GM18505 (cell line): ENCODE data around the gene MAIP1.

Experiments
- ATAC-seq: cut with Tn5 transposase; IDR thresholded peaks from one replicate; pipeline ENCODE4 v1.9.1; 2021; ENCODE audit not compliant: unreplicated experiment
- POLR2A ChIP-seq: IDR thresholded peaks from 4 replicates; pipeline ENCODE4 v1.6.1; 2011; ENCODE audit warnings: borderline replicate concordance; ENCODE audit not compliant: insufficient read depth, insufficient read length; ENCODE audit errors: extremely low read depth

Gene MAIP1

DNA sequence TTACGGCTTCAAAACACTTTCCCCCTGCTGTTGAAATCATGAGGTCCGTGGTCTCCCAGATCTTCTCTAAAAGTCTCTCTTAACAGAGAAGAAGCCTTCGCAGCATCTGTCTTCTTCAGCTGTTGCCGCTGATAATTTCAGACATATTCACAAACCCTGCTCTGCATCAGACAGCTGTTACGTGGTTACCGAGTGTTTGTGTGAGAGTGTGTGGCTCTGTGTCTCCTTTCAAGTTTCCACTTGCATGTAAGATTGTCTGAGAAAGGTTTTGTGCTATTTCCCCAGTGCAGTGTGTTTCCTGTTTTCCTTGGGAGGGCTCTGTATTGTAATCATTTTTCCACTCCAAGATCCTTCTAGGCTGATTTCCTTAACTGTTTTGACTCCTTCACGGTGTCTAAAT, 32.8 kb downstream of the MAIP1 start:
- TF ChIP-seq POLR2A, result no peak
- no peak for ATAC-seq

DNA sequence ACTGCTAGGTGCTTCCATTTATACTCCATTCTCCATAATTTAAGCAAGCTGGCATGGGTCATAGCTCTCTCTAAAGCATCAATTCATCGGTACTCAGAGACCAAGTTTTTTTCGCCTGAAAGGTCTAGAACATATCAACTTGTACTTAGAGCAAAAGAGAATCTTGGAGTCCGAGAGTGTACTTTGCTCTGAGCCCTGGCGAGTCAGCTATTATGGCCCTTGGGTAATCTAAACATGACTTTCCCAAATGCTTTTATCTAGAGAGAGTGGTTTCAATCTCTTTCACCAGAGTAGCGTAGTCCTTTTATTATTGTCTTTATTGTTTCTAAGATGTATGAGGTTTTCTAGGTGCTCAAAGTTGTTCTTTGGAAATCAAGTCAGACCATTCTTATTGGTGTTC, 34.4 kb downstream of the MAIP1 start:
- ATAC-seq, result no peak
- TF ChIP-seq POLR2A, result no peak

DNA sequence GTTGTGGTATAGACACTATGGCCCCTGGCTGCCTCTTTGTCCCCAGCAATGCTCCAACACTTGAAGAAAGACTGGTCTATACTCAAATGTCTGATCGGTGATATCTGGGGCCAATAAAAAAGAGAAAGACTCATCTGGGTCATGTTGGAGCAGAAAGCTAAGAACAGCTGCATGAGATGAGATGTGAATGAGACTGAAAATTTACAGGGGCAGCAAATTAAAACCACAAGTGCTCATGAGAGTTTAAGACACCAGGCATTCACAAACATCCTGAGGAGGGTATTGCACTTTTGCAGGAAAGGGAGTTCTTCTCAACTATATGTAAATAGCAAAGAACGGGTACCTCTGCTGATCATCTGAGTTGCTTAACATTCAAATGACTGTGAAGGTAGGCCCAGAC, 36.3 kb downstream of the MAIP1 start:
- ATAC-seq, result no peak
- TF ChIP-seq POLR2A, result no peak

DNA sequence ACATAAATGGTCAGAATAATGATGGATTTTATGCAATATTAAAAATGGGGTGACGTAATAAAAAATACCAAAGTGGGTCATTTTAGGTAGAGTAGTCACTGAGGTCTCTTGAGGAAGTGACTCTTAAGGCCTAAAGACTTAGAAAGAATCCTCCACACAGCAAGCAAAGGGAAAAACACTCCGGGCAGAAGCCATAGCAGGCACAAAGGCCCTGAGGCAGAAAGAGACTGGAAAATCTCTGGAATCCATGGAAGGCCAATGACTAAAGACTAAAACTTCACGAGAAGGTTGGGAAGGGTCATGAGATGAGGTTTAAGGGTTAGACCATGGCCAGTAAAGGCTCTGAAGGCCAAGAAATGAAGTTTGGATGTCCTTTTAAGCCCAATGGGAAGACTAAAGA, 36.9 kb downstream of the MAIP1 start:
- no peak for ATAC-seq

DNA sequence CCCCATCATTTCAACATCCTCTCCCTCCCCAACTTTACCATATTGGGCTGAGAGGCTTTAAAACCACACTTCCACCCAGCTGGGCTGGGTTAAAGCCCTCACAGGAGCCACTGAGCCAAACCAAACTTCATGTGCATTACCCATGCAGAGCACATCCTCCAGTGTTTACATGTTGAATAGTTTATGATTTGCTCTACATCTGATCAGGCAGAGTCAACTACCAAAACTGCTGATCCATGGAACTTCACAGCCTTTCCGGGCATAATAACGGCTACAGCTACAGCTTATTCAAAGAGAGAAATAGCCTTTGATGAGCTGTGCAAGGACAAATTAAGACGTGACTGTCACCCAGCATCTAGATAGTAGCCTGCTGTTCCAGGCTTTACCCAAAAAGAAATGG, 39.0 kb downstream of the MAIP1 start:
- ATAC-seq, result no peak
- no peak for TF ChIP-seq POLR2A

More for the DNA sequence above, 36.9 kb downstream of the MAIP1 start:
- no peak for TF ChIP-seq POLR2A

DNA sequence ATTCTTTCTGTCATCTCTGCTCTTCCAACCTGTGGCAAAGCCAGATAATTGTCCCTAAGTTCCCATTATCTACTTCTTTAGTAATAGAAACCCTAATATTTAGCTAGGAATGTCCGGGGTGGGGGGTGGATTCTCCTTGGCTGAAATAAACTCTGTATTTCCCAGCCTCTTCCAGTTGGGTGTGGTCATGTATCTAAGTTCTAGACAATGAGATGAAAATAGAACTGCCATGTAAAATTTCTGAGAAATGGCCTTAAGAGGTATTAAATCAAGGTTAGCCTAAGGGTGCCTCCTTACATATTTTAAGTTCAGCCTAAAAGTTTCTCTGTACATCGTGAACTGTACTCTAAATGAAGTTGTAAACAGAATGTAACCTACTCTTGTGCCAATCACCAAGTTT, 39.5 kb downstream of the MAIP1 start:
- no peak for TF ChIP-seq POLR2A
- ATAC-seq, result no peak

DNA sequence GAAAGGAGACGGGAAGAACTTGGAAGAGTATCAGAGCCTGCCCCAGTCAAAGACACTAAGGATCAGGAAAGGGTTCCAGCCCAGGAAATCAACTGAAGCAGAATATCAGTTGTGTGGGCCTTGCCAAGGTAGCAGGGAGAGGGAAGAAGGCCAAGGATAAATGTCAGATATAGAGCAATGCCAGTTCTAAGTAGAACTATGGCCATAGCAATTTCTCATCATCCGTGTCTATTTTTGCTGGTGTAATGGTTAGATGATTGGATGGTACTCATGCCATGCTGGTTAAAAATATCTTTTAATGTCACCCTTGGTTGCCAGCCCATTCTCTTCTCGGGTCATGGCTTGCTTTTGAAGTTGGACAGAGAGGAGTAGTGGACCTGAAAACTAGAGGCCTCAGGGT, 41.9 kb downstream of the MAIP1 start:
- ATAC-seq, result no peak
- TF ChIP-seq POLR2A, result no peak

DNA sequence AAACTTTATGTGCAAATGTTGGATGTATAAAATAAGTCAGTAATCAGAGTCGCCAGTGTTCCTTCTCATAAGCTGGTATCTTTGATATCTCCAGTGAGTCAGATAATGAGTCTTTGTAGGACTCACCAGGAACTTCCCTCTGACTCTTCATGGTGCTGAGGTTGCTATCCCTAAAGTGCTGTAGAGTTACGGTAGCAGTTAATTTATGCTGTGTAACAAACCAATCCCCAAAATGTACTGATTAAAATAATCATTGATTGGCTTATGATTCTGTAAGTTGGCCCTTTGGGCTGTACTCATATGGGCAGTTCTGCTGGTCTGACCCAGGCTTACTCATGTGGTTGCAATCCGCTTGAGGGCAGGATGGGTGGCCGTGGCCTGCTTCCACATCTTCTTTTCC, 43.8 kb downstream of the MAIP1 start:
- no peak for ATAC-seq
- TF ChIP-seq POLR2A, result no peak

DNA sequence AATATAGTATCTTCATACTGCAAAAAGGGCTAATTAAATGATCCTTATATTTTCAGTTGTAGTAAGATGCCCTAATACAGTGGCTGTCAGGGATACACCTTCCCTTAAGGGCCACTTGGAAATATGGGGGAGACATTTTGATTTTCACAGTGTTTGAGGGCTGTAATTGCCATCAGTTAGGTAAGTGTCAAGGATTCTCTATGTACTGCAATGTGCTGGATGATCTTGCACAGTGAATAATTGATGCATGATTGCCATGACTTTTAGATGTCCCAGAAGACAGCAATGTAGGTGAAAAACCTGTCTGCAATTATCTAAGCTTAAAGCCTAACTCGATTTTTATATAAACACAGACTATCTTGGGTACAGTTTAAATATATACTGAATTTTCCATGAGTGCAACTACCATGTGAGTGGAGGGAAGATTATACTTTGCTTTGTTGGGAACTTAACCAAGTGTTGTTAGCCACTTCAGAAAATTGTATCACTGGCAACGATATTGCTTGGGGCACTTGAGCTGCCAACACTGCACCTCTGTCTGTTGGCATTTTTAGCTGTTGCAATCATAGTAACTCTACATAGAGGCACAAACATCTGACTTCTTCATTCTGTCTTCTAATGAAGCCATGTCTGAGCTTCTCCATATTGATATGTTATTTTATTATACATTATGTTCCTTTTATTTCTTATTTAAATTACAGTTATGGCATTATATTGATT, 45.2 kb downstream of the MAIP1 start:
- TF ChIP-seq POLR2A, result no peak
- ATAC-seq, result no peak

DNA sequence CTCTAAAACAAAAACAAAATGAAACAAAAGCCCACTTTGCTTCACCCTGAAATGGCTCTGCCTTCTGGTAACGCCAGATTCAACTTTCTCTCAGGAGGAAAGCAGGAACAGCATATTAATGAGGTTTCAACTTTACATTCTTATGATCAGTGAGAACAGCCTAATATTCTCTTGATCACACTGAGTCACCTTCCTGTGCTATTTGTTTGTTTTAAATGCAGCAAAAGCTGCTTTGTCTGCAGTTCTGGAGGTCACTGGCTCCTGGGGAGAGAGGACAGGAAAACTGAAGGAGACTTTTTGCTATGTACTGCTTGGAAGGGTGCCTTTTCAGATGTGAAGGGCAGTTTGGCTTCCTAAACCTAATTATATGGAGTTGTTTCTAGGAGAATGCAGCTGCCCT, 48.1 kb downstream of the MAIP1 start:
- no peak for TF ChIP-seq POLR2A
- no peak for ATAC-seq

DNA sequence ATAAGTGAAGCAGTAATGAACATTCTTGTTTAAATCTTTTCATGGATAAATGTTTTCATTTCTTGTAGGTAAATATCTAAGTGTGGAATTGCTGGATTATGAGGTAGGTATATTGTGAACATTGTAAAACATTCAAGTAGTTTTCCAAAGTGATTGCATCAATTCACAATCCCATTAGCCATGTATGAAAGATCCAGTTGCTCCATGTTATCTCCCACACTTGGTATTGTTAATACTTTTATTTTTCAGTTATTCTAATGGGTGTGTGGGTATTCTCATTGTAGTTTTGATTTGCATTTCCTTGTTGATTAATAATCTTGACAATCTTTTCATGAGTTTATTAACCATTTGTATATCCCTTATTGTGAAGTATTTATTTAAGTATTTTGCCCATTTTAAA, 50.3 kb downstream of the MAIP1 start:
- ATAC-seq, result no peak
- TF ChIP-seq POLR2A, result no peak

DNA sequence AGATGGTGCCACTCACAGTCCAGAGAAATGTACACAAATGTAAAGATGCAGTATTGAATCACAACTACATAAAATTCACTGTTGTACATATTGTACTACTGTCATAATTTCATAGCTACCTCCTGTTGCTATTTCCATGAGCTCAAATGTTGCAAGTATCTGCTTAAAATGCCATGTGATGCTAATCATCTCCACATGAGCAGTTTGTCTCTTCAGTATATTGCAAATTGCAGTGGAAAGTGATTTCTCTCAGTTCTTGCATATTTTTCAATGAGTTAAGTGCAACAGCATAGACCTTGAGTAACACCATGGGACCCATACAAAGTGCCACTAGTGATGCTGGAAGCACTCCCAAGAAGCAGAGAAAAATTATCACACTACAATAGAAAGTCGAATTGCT, 51.9 kb downstream of the MAIP1 start:
- no peak for TF ChIP-seq POLR2A
- no peak for ATAC-seq

DNA sequence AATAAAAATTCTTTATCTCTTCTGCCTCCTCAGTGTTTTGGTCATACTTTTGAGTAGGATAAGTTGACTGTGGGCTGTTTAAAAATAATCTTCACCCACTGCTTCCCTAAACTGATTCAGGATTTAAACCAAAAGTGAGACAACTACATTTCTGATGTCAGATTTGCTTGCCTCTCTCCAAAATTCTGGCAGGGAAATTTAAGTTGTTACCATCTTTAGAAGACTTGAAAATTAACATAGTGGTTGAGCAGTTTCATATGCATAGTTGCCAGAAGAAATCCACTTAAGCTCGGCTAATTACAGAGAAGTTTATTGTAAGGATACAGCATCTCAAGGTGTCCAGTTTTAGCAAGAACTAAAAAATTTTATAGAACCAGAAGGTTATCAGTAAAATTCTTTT, 57.0 kb downstream of the MAIP1 start:
- no peak for TF ChIP-seq POLR2A
- no peak for ATAC-seq
